BLaER1 (cell line): Measurements from ENCODE around the gene RDH11.

Experiments
- H3K27ac ChIP-seq: shearing (Covaris generic); formaldehyde crosslinking; 2 replicates; pipeline ENCODE4 v1.8.1; 2022
- H3K27me3 ChIP-seq: shearing (Covaris generic); formaldehyde crosslinking; 2 replicates; pipeline ENCODE4 v1.8.1; 2022
- H3K36me3 ChIP-seq: shearing (Covaris generic); formaldehyde crosslinking; 2 replicates; pipeline ENCODE4 v1.8.1; 2022
- H3K4me1 ChIP-seq: shearing (Covaris generic); formaldehyde crosslinking; 2 replicates; pipeline ENCODE4 v1.8.1; 2022
- H3K4me2 ChIP-seq: shearing (Covaris generic); formaldehyde crosslinking; 2 replicates; pipeline ENCODE4 v1.8.1; 2022
- H3K4me3 ChIP-seq: shearing (Covaris generic); formaldehyde crosslinking; 2 replicates; pipeline ENCODE4 v1.8.1; 2022
- H3K9ac ChIP-seq: shearing (Covaris generic); formaldehyde crosslinking; 2 replicates; pipeline ENCODE4 v1.8.1; 2022
- H3K9me3 ChIP-seq: shearing (Covaris generic); formaldehyde crosslinking; 2 replicates; pipeline ENCODE4 v1.8.1; 2022
- H4K20me1 ChIP-seq: shearing (Covaris generic); formaldehyde crosslinking; 2 replicates; pipeline ENCODE4 v1.8.1; 2022
- Cebpa-rat ChIP-seq: shearing (Covaris generic); IDR thresholded peaks from 2 replicates; pipeline ENCODE4 v1.8.1; 2022

The RDH11 gene

DNA sequence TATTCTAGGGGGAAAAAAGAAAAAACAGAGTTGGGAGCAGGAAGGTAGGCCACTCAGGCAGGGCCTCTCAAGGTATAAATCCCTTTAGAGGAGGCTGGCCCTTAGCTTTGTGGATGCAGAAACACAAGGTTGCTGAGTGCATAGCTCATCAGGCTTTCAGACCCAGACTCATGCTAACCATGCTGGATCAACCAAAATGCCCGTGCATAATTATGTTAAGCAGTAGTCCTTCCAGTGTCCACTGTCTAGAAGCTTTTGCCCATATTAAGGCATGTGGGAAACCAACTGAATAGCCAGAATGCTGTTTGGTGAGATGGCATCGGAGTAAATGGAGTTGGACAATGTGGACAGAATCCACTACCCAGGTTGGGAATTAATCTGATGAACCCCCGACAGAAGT lies 56.9 kb downstream of the RDH11 start:
- Histone ChIP-seq H3K4me2 (no peak overlapping the region), H3K36me3 (no peaks in the 10 kb centered on the region), H3K9ac (no peak overlapping the region), H3K9me3 (no peaks in the 10 kb centered on the region), H3K27me3 (no peaks in the 10 kb centered on the region), H3K27ac (no peak overlapping the region), H3K4me1 (no peaks in the 10 kb centered on the region), H4K20me1 (no peaks in the 10 kb centered on the region), H3K4me3 (no peak overlapping the region)
- no peak for TF ChIP-seq Cebpa-rat

GRCh38 chr14:67636361-67636919 lies 59.1 kb downstream of the RDH11 start:
- no peaks in the 10 kb centered on the region for H3K36me3 ChIP-seq
- no peaks in the 10 kb centered on the region for H4K20me1 ChIP-seq
- H3K4me3 ChIP-seq: no peak overlapping the region
- no peaks in the 10 kb centered on the region for H3K4me1 ChIP-seq
- TF ChIP-seq Cebpa-rat: no peak
- no peak overlapping the region for H3K4me2 ChIP-seq
- H3K27me3 ChIP-seq: no peaks in the 10 kb centered on the region
- no peak overlapping the region for H3K9ac ChIP-seq
- no peaks in the 10 kb centered on the region for H3K9me3 ChIP-seq
- H3K27ac ChIP-seq: no peak overlapping the region

DNA sequence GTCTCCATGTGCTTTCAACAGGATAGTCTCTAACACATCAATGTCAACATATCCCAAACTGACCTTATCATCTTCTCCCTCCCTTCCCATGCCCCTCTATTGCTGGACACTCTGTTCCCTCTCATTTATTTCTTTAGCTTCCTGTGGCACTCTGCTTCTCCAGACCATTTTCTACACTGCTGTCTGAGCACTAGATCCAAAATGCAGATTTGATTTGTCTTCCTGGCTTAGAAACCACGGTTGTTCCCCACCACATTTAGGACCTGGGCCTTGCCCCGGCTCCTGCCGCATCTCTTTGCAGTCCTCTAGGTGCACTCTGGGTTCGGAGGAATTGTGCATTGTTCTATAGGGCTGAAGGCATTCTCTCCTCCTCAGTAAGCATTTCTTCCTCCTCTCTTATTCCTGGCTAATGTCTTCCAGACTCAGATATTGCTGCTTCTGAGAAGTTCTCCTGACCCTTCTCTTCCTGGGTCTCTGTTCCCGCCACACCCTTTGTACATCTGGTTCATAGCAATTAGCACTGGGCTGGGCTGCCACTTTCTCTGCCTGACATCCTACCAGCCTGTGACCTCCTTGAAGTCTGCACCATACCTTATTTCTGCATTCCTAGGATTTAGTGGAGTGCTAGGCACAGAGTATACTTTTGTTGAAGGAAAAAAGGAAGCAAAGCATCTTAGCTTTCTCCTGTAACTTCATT lies 62.0 kb downstream of the RDH11 start:
- no peak overlapping the region for H3K4me3 ChIP-seq
- no peaks in the 10 kb centered on the region for H3K27me3 ChIP-seq
- H4K20me1 ChIP-seq: no peaks in the 10 kb centered on the region
- H3K4me1 ChIP-seq: no peaks in the 10 kb centered on the region
- H3K27ac ChIP-seq: no peak overlapping the region
- H3K9me3 ChIP-seq: no peaks in the 10 kb centered on the region
- TF ChIP-seq Cebpa-rat: no peak
- no peak overlapping the region for H3K4me2 ChIP-seq
- no peak overlapping the region for H3K9ac ChIP-seq
- no peaks in the 10 kb centered on the region for H3K36me3 ChIP-seq

DNA sequence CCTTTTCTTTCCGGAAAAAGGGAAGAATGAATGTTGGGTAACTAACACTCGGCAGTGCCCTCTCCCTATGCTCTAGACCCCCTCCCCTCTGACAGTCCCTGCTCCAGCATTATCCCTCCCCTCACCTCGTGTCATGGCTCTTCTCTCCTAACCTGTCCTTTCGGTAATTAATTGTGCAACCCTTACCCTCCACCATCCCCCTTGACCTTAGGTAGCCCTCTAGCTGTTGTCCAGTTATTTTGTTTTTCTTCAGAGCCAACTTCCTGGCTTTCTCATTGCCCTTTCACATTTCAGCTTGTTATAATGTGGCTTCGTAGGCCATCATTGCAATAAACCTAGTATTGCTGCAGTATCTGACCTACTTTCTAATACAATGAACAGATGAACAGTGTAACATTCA lies 64.6 kb downstream of the RDH11 start:
- H3K36me3 ChIP-seq: no peaks in the 10 kb centered on the region
- H3K27ac ChIP-seq: no peak overlapping the region
- no peak overlapping the region for H3K4me2 ChIP-seq
- no peak for TF ChIP-seq Cebpa-rat
- H3K9ac ChIP-seq: no peak overlapping the region
- H3K4me1 ChIP-seq: no peaks in the 10 kb centered on the region
- H3K4me3 ChIP-seq: no peak overlapping the region
- no peaks in the 10 kb centered on the region for H4K20me1 ChIP-seq
- no peaks in the 10 kb centered on the region for H3K9me3 ChIP-seq
- no peaks in the 10 kb centered on the region for H3K27me3 ChIP-seq

- H3K4me2 ChIP-seq: no peak overlapping the region
- H3K9ac ChIP-seq: no peak overlapping the region
- no peak overlapping the region for H3K27ac ChIP-seq
- no peak for TF ChIP-seq Cebpa-rat
- H3K4me3 ChIP-seq: no peak overlapping the region
- H3K27me3 ChIP-seq: no peaks in the 10 kb centered on the region
- no peaks in the 10 kb centered on the region for H4K20me1 ChIP-seq
- no peaks in the 10 kb centered on the region for H3K4me1 ChIP-seq
- H3K36me3 ChIP-seq: no peaks in the 10 kb centered on the region
- no peaks in the 10 kb centered on the region for H3K9me3 ChIP-seq
Measured at GRCh38 chr14:67630186-67630585, 65.4 kb downstream of the RDH11 start.

- no peaks in the 10 kb centered on the region for H3K36me3 ChIP-seq
- H4K20me1 ChIP-seq: no peaks in the 10 kb centered on the region
- no peaks in the 10 kb centered on the region for H3K9me3 ChIP-seq
- H3K27ac ChIP-seq: no peak overlapping the region
- H3K9ac ChIP-seq: no peak overlapping the region
- no peaks in the 10 kb centered on the region for H3K27me3 ChIP-seq
- H3K4me1 ChIP-seq: peaks cover 10% of the 10 kb centered on the region
- H3K4me2 ChIP-seq: no peak overlapping the region
- H3K4me3 ChIP-seq: no peak overlapping the region
- TF ChIP-seq Cebpa-rat: no peak
Measured at GRCh38 chr14:67627519-67627918, 68.0 kb downstream of the RDH11 start.
